VCaP (cell line): Measurements from ENCODE around the gene CYSRT1.

Experiments
- H3K27ac ChIP-seq: fragments of 450-650 bp; 2 replicates; pipeline ENCODE4 v1.5.1; 2017
- TF ChIP-seq, protein P1 (sequence below): fragments of 450-650 bp; conservative IDR thresholded peaks from 2 replicates; pipeline ENCODE4 v1.5.1; 2017; ENCODE audit warnings: mild to moderate bottlenecking, moderate library complexity

Gene CYSRT1

DNA sequence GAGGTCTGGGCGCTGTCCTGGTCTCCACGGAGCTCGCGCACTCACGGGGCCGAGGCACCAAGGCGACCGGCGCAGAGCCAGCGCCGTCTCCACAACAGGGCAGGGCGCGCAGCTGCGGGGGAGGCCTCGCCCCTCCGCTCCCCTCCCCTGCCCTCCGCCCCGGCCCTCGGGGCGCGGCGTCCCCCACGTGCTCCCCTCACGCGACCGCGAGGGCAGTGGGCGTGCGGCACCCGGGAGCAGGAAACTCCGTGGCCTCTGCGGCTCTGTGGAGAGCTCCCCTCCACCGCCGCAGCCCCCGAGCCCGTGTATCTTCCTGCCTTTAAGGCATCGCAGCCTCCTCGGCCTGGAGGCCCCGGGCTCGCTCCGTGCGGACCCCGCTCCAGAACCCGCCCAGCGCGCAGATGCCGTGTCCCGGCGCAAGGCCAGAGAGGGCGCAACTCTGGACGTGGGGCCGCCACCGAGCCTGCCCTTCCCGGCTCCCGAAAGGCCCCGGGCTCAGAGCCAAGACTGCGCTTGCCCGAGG is 15.4 kb downstream of the CYSRT1 start:
- TF ChIP-seq, protein P1, sequence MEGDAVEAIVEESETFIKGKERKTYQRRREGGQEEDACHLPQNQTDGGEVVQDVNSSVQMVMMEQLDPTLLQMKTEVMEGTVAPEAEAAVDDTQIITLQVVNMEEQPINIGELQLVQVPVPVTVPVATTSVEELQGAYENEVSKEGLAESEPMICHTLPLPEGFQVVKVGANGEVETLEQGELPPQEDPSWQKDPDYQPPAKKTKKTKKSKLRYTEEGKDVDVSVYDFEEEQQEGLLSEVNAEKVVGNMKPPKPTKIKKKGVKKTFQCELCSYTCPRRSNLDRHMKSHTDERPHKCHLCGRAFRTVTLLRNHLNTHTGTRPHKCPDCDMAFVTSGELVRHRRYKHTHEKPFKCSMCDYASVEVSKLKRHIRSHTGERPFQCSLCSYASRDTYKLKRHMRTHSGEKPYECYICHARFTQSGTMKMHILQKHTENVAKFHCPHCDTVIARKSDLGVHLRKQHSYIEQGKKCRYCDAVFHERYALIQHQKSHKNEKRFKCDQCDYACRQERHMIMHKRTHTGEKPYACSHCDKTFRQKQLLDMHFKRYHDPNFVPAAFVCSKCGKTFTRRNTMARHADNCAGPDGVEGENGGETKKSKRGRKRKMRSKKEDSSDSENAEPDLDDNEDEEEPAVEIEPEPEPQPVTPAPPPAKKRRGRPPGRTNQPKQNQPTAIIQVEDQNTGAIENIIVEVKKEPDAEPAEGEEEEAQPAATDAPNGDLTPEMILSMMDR, result peak; percentile 30
- H3K27ac ChIP-seq, result peak overlapping the region; percentile 100

DNA sequence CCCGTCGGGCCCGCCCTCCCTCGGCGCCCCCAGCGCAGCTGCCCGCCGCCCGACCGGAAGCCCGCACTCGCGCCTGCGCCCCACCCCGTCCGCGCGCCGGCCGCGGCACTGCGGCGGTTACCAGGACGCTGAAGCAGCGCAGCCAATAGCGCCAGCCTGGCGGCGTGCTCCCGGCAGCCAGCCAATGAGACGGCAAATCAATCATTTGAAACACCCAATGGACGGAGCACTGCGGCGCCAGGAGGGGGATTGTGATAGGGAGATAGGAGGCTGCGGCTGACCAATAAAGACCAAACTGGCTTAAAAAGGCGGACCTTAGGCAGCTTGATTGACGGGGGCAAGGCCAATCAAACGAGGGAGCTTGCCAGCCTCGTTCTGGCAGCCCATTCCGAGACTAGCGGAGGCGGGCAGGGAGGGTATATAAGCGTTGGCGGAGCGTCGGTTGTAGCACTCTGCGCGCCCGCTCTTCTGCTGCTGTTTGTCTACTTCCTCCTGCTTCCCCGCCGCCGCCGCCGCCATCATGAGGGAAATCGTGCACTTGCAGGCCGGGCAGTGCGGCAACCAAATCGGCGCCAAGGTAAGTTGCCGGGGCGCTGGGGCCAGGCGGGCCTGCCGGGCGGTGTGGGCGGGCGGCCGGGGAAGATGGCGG is 16.0 kb downstream of the CYSRT1 start, which contains the start of gene TUBB4B:
Gene TUBB4B (plus strand): TSS at position 447 of the 649 bp plus-strand sequence. CDS start 74 bp downstream, at position 521.
- TF ChIP-seq, protein P1, result no peak
- peak within 1 kb of the TSS; percentile 100 for H3K27ac ChIP-seq

- TF ChIP-seq, protein P1, result no peak
These were observed 16.7 kb downstream of the CYSRT1 start for GRCh38 chr9:137241490-137242268.

DNA sequence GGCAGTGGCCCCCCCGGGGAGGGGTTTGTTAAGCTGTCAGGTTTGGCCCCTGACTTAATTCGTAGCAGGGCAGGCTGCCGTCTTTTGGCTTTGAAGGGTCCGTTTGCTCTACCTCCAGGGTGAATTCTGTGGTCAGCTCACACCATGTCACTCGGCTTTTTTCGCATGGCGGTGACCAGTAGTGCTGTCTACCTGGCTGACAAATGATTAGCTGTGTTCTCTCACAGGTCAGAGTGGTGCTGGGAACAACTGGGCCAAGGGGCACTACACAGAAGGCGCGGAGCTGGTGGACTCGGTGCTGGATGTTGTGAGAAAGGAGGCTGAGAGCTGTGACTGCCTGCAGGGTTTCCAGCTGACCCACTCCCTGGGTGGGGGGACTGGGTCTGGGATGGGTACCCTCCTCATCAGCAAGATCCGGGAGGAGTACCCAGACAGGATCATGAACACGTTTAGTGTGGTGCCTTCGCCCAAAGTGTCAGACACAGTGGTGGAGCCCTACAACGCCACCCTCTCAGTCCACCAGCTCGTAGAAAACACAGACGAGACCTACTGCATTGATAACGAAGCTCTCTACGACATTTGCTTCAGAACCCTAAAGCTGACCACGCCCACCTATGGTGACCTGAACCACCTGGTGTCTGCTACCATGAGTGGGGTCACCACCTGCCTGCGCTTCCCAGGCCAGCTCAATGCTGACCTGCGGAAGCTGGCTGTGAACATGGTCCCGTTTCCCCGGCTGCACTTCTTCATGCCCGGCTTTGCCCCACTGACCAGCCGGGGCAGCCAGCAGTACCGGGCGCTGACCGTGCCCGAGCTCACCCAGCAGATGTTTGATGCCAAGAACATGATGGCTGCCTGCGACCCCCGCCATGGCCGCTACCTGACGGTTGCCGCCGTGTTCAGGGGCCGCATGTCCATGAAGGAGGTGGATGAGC is 17.6 kb downstream of the CYSRT1 start:
- peak overlapping the region; percentile 100 for H3K27ac ChIP-seq
- TF ChIP-seq, protein P1, result no peak

More at GRCh38 chr9:137241490-137242268, 16.7 kb downstream of the CYSRT1 start:
- peak overlapping the region; percentile 100 for H3K27ac ChIP-seq

DNA sequence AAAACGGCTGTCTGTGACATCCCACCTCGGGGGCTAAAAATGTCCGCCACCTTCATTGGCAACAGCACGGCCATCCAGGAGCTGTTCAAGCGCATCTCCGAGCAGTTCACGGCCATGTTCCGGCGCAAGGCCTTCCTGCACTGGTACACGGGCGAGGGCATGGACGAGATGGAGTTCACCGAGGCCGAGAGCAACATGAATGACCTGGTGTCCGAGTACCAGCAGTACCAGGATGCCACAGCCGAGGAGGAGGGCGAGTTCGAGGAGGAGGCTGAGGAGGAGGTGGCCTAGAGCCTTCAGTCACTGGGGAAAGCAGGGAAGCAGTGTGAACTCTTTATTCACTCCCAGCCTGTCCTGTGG is 18.3 kb downstream of the CYSRT1 start:
- peak overlapping the region; percentile 100 for H3K27ac ChIP-seq

GRCh38 chr9:137243626-137244485 is 18.9 kb downstream of the CYSRT1 start:
- TF ChIP-seq, protein P1, result no peak
- peak overlapping the region; percentile 100 for H3K27ac ChIP-seq
